COLO668 (cell line): ENCODE results near the gene MAP3K13.
"Not testable (repeated sequence)": the region's sequence is repeated elsewhere in the genome, so short reads cannot be mapped to it uniquely, and the experiment has no call there.

Source experiments
- DNase-seq: peaks from one replicate; lab custom pipeline; 2025; ENCODE audit not compliant: unreplicated experiment; lab: John Stamatoyannopoulos, UW

The MAP3K13 gene

DNA sequence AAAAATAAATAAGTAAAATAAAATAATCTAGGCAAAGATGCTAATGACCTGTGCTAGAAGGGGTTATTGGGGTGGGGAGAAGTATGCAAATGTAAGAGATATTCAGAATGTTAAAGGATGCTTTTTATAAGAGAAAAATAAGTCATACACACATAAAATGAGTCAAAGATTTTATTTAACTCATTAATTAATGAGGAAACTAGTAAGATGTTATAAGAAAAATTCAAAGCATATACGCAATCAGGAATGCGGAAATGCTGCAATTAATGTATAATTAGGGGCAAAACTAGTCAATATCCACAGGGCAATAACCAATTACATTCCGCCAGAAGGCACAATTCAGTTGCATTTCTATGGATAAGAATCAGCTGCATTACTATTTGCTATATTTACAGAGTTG lies 30.1 kb downstream of the MAP3K13 start:
- no peak for DNase-seq

DNA sequence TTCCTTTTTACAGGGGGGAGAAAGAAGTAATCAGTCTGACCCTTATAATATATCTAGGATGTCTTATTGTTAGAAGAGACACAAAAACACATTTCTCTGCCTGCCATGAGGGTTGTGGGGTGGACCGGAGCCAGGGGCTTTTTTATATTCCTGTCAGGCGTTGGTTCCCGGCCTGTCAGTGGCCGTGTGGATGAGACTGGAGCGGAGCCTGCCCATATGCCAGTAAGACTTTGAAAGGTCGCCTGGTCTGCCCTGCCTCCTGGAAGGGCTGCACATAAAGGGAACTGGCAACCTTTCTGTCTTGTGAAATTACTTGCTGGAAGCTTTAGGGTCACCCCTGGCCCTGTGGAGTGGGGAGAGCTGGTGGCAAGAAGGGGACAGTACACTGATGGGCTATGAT lies 34.7 kb downstream of the MAP3K13 start:
- DNase-seq: no peak

DNA sequence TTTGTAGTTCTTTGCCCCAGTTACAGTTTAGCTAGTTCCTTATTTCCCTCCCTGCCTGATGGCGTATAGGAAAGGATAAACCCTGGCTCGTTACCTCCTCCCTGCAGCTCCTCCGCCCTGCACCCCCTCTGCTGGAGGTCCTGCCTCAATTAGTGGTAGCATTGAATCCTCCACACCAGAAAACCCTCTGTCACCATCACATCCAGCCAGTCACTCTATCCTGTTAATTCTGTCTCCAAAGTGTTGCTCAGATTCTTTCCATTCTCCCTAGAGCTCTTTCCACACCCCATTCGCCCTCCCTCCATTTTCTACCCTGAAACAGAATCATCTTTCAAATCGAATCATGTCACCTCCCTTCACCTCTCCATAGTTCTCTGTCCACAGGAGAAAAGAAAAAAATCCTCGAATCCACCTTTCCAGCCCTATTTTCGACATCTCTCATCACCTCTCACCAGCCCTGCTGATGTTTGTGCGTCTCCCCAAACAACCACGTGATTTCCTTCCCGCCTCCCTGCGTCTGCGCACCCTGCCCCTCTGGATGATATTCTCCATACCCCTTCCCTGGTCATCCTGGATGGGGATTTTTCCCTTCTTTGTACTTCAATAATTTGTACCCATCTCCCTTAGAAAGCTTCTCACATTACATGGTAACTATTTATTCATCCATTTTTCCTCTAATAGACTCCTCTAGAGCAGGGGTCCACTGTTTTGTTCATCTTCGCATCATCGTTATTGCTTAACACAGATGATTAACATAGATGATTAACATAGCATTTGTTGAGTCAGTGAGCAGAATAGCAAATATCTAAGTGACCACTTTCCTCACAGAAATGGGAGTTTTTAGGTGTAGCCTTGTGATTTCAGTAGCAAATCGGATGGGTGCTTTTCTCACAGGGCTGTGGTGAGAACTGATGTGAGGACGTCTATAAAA lies 37.1 kb downstream of the MAP3K13 start:
- DNase-seq: no peak

DNA sequence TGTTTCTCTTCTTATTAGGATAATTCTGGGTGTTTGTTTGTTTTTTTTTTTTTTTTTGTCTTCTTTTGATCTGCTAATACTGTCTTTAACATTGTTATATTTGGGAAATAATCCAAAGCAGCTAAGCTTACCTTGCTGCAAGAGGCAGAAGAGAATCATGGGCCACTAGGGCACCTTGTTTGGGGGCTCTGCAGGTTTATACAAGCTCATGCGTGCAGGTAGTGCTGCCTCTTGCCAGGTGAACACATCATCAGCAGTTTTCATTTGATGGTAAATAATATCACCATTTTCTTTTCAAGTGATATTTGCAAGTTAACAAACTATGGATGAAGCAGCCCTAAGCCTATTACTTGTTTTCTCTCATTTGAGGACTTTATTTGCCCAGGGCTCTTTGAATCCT lies 37.9 kb downstream of the MAP3K13 start:
- DNase-seq: no peak

DNA sequence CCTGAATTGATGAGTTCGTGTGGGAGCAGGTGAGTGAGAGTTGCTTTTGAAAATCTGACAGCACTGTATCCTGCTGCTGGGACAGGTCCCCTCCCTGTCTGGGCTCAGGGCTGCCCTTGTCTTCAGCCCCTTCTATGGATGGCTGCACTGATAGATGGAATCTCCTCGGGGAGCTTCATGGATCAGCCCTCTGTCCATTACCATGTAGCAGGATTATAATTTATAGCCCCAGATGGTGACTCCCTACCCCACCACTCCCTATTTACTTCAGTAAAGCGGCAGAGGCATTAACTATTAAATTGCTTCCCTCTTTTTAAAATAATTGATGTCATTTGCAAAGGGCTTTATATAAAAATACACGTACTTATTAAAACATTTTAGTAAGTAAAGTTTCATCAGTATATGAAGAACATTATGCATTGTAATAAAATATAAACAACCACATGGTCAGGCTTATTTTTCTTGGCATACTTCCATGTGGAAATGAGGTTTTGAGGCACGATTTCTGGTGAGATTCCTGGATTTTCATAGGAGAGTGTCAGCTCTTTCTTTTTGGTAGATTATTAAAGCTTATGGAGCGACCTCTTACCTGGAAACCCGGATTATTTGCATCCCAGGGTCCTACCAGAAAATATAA lies 38.5 kb downstream of the MAP3K13 start:
- no peak for DNase-seq

DNA sequence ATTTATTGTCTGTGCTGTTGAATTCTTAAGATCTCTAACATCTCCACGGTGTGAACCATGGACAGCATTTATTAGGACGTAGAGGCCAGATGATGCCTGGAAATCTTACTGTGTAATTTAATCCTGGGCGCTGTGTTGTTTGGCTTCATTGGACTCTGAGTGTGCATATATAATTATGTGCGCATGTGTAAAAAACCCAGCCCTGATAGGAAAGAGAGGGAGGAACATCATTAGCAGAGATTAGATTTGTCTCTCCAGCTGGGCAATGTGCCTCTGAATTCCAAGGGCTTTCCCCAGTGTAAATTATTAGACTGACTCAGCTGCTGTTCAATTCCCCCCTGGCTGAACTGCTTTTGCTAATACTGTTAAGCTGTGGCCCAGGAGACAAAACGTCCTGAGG lies 39.6 kb downstream of the MAP3K13 start:
- no peak for DNase-seq

DNA sequence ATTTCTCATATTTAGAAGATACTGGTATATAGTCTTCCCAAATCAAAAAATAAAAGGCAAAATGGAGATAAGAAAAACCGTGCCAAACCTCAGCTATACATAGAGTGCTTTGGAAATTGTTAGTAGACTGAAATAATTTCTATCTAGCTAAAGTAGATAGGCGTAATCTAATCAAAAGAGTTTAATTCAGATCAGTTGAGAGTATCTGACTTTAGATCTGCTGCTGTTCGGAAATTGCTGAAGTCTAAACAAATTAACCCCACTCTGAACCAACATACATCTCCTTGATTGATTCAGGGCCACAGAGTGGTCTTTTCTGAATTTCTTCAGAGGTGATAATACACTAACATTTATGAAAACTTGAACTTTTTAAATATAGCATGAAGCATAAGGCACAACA lies 40.1 kb downstream of the MAP3K13 start:
- DNase-seq: no peak

DNA sequence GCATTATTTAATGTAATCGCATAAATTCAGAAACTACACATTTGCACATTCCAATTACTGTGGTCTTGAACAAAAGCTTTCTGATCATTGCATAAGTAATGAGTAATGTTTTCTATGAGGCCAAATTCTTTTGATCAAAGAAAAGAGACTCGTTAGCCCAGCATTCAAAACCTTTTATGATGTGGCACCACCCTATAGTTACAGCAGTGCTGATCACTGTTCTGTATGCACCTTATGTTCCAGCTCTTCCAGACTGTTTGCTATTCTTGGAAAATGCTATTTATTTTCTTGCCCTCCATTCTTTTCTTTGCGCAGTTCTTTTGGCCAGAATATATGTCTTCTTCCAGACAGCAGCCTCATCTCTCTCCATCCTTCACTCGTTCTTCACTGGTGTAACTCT lies 42.3 kb downstream of the MAP3K13 start:
- DNase-seq: no peak

DNA sequence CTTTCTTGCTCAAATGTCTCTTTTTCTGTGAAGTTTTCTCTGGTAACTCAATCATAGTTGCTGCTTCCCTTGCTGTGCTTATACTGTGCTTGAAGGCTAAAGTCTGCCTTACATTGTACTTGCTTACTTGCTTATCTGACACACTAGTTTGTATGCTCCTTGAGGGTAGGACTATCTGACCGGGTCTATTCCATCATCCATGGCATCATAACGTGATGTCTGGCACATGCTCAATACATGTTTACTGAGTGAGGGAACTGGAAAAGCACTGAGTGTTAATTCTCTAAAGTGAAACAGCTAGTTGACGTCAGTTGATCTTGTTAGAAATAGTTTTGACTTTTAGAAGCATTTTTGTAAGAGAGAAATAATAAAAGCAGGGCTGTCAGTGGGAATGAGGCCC lies 42.7 kb downstream of the MAP3K13 start:
- no peak for DNase-seq

DNA sequence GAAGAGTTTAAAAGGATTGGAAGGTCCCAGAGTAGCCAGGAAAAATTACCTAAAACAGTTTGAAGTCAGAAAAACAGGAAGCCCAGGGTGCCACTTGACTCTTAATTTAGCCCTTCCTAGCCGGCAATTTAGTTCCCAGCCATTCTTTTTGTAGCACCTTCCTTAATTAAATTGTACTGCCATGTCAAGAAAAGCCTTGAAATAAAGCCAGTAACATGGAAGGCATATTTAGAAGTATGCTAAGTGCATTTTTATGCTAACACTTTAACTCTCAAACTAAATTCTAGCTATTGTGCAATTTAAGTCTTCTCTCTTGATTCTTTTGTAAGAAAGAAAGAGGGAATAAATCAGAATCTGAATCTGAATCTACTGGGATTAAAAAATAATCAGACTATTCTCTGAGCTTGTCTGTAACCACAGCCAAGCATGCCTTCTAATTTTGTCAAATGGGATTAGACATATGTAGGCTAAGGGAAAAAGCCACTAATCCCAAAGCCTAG lies 43.2 kb downstream of the MAP3K13 start:
- DNase-seq: no peak

DNA sequence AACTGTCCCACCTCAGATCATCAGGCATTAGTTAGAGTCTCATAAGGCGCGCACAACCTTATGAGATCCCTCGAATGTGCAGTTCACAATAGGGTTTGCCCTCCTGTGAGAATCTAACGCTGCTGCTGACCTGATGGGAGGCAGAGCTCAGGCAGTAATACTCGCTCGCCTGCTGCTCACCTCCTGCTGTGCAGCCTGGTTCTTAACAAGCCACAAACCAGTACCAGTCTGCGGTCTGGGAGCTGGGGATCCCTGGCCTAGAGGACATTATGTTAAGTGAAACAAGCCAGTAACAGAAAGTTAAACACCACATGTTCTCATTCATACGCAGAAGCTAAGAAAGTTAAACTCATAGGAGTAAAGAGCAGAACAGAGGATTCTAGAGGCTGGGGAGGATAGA lies 47.0 kb downstream of the MAP3K13 start:
- DNase-seq: no peak

DNA sequence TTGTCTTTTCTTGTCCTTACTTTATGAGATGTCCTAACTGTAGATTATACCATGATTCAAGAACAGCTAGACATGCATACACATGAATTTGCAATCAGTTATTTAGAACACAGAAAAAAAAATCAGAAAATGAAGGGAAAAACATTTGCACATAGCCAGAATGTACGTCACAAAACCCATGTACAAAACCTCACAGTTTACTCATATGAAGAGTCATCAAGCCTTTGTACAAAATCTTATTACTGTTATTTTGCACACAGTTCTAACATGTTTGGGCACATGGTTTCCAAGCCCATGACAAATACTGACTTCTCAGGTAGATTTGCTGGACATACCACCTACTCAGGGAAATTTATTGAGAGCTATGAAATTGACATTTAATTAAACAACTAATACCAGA lies 48.2 kb downstream of the MAP3K13 start:
- DNase-seq: no peak

DNA sequence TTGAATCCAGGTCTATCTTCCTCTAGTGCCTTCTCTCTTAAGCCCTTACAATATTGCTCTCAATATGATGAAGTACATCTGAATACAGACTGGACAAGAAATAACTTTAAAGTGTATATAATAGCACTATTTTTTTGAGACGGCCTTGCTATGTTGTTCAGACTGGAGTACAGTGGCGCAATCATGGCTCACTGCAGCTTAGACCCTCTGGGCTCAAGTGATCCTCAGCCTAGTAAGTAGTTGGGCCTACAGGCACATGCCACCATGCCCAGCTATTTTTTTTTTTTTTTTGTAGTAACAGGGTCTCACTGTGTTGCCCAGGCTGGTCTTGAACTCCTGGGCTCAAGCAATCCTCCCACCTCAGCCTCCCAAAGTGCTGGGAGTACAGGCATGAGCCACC lies 53.6 kb downstream of the MAP3K13 start:
- DNase-seq: no peak

DNA sequence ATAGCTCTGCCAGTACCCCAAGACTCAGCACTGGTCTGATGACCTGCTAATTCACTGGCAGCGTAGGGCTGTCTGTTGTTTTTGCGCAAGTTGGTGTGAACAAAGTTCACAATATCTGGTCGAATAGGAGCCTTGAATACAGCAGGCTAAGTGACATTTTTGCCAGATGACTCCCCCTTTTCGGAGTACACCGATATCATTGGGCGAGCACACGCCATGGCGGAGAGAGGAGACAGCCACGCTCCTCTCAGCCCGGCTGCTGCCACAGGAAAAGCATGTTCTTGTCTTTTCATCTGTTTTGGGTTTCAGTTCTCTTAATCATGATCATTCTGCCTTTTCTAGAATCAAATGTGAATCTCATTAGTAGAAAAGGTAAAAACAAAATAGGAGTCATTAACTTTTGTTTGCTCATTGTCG lies 55.6 kb downstream of the MAP3K13 start:
- DNase-seq: not testable (repeated sequence)

DNA sequence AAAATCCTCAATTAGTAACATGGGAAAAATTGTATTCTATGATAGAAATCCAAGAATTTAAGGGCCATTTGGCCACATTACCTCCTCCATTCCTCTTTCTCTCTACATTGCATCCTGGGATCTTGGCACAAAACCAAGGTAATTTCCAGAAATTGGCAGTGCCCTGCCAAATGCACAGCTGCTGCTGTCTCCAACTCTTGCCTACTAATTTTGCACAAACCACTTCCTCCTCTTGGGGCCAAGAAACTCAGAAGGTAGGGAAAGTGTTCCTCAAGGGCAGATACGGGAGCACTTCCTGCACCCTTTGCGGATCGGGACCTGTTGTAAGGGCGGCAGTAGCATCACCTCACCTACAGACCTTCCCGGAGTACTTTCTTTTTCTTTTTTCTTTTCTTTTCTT lies 57.8 kb downstream of the MAP3K13 start:
- no peak for DNase-seq

DNA sequence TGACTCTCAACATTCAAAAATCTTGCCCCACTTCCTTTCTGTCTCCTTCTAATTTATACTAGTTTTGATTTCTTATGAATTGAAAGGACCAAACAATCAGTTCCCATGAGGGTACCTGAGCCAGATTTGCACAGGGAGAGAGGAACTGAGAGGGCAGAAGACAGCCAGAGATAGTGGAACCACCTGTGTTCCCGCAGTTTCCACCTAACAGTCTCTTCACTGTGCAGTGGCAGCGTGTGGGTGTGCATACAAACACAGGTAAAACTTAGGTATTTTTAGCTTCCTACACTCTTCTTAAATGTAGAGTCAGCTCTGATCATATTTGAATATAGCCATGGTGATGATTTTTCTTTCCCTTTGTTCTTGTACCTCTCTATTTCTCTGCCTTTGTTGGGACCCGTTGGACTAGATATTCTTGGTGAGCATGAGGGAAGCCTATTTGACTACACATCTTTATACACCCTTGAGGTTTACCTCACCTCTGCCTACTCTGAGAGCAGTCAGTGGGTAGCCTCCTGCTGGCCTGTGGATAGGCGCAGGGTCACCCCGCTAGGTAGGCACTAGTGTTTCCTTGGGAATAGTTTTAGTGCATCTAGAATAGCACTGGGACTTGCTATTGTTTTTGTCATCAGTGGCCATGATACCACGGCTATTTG lies 58.8 kb downstream of the MAP3K13 start:
- DNase-seq: no peak

DNA sequence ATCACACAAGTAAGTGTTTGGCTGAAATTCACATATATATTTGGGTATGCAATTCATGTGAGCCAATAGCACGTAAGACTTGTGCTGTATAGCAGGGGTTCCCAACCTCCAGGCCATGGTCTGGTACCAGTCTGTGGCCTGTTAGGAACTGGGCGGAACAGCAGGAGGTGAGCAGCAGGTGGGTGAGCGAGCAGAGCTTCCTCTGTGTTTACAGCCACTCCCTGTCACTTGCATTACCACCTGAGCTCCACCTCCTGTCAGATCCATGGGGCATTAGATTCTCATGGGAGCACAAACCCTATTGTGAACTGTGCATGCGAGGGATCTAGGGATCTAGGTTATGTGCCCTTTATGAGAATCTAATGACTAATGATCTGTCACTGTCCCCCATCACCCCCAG lies 59.7 kb downstream of the MAP3K13 start:
- DNase-seq: no peak

DNA sequence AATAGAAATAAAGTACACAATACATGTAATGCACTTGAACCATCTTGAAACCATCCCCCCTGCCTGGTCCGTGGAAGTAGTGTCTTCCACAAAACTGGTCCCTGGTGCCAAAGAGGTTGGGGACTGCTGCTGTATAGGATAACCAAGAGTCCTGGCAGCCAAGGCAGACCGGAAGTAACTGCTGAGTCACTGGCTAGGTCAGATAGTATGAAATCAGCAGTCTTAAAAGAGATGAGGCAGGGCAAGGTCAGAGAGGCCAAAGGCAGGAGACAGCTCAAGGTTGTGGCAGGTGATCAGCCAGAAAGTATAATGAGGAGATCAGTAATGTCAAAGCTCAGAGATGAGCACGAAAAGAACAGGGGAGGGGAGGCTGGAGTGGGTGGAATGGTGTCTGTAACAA lies 60.2 kb downstream of the MAP3K13 start:
- DNase-seq: no peak

DNA sequence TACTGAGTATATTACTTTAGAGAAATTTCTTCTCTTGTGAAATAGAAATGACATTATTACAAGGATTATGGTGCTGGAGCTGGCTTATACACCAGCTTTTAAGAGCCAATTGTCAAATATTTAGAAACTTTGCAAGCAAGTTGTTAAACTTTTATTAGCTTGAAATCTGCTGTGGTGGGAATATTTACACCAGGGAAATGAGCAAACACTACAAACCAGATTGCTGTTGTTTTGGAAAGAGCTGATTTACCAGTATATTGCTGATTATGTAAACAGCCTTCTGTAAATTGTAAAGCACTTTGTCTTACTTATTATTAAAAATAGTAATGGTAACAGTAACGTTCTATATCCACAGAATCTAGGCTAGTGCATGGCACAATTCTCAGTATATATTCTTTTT lies 61.5 kb downstream of the MAP3K13 start:
- no peak for DNase-seq

DNA sequence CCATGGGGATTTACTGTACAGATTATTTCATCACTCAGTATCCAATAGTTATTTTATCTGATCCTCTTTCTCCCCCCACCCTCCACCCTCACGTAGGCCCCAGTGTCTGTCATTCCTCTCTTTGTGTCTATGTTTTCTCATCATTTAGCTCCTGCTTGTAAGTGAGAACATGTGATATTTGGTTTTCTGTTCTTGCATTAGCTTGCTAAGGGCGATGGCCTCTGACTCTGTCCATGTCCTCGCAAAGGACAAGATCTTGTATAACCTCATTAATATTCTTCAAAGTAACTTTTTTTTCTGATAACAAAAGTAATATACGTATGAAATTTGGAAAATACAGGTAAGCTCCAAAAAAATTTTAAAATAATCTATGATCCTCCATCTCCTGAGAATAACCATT lies 67.4 kb downstream of the MAP3K13 start:
- no peak for DNase-seq

DNA sequence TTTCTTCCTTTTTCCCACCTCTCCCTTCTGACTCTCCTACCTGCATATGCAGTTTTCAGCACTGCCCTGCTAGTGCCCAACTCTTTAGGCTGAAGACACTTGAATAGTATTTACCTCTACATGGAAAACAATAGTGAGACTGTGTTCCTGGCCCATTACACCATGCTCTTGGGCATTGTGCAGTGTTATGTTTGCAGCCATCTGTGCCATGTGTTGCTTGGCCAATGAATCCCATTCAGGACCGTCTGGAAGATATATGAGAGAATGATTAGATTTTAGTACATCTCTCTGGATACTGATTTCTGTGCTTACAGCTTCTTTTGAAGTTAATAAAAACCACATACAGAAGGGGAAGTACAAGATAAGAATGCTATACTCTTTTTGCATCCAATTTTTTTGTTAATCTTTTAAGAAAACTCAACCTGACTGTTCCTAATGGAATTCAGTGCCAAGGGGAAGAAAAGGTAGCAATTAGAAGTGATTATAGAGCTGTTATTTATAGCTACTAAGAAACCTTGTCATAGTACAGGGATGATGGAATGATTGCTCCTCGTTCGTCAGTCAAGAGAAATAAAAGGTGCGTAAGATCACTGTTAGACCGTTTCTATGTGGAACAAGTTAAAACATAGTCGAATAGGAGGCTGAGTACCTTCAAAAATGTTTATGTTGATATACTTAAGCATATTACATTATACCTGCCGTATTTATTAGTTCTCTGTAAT lies 77.0 kb downstream of the MAP3K13 start:
- no peak for DNase-seq
